ENCODE data around the gene PKD1L1.
"Not testable (repeated sequence)": the region's sequence is repeated elsewhere in the genome, so short reads cannot be mapped to it uniquely, and the experiment has no call there.

The PKD1L1 gene, protein sequence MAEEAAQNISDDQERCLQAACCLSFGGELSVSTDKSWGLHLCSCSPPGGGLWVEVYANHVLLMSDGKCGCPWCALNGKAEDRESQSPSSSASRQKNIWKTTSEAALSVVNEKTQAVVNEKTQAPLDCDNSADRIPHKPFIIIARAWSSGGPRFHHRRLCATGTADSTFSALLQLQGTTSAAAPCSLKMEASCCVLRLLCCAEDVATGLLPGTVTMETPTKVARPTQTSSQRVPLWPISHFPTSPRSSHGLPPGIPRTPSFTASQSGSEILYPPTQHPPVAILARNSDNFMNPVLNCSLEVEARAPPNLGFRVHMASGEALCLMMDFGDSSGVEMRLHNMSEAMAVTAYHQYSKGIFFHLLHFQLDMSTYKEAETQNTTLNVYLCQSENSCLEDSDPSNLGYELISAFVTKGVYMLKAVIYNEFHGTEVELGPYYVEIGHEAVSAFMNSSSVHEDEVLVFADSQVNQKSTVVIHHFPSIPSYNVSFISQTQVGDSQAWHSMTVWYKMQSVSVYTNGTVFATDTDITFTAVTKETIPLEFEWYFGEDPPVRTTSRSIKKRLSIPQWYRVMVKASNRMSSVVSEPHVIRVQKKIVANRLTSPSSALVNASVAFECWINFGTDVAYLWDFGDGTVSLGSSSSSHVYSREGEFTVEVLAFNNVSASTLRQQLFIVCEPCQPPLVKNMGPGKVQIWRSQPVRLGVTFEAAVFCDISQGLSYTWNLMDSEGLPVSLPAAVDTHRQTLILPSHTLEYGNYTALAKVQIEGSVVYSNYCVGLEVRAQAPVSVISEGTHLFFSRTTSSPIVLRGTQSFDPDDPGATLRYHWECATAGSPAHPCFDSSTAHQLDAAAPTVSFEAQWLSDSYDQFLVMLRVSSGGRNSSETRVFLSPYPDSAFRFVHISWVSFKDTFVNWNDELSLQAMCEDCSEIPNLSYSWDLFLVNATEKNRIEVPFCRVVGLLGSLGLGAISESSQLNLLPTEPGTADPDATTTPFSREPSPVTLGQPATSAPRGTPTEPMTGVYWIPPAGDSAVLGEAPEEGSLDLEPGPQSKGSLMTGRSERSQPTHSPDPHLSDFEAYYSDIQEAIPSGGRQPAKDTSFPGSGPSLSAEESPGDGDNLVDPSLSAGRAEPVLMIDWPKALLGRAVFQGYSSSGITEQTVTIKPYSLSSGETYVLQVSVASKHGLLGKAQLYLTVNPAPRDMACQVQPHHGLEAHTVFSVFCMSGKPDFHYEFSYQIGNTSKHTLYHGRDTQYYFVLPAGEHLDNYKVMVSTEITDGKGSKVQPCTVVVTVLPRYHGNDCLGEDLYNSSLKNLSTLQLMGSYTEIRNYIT (N-terminal part only)

DNA sequence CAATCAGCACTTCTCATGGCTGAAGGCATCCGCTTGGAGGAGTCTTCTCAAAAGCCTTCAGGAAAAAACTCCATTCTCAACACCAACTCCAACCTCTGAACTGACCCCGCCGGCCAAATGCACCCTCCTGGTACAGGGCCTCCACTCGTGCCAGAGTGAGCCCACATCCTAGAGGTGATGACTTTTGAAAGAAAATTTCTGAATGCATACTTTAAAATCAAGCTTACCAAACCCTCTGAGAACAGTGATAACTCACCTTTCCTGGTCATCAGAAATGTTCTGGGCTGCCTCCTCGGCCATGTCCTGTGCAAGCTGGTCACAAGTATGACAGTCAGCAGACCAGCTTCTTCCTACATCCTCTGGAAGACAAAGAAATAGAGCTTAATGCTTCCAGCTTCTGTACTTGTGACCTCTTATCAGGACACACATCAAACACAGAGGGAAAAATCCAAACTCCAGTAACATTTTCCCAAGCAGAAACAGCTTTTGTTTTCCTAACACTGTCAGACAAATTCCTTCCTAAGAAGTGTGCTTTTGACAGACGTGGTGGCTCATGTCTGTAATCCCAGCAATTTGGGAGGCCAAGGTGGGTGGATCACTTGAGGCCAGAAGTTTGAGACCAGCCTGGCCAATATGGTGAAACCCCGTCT is at the start of gene PKD1L1:
PKD1L1 (minus strand) TSS at position 326 of the 650 bp plus-strand sequence; CDS start at position 300, 26 bp downstream.
- no peak for DNase-seq

DNA sequence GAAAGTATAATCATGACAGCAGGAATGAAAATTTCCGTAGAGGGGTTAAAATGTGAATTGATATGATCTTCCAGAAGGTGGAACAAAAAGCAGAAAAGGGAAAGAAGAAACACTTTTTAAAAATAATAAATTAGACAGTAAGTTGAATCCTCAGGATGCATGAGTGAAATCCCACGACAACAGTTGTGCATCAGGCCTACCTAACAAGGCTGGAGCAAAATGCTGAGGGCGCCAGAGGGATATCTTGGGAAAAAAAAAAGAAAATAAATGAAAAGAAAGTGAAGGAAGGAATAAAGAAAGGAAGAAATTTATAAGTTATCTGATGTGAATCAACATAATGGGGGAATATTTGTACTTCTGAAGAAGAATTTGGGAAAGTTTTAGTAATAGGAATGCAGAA is 44.2 kb upstream of the PKD1L1 start:
- DNase-seq, result no peak

DNA sequence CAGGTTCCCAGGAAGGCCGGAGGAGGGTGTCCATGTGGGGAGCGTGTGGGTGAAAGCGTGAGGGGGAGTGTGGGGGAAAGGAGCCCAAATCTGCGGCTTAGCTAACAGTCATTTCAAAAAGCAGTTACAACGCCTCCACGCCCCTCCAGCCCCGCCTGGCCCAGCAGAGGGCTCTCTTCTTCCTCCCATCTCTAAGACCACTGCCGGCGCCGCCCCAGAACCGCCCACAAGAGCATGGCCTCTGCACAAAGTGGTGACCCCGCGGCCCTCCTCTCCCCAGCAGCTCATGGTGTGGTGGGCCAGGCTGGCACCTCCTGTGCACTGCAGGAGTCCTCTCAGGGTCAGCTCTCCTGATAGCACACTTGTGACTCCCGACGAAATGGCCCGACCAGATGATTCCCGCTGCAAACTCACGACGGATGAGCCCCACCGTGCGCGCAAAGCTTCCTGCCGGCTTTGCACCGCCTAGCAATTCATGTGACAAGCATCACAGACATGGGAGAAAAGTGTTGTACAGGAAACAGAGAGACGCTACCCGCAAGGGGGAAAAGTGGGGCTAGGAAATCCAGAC is 43.6 kb upstream of the PKD1L1 start:
- no peak for DNase-seq

DNA sequence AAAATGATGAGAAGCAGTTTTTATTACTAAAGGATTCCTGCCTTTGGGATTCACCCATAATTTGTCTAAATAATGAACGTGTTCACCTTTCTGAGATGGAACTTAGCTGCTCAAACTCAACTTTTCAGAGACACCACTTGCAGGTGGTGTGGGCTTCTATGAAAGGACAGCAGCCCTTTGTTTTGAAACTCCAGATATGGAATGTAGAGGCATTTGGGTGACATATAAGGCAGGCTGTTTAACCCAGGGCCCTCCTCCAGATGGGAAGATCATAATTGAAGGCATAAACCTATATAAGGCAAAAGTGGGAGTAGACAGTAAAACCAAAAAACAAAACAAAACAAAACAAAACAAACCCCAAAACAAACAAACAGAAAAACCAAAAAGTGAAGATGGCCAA is 43.0 kb upstream of the PKD1L1 start:
- DNase-seq, result no peak

DNA sequence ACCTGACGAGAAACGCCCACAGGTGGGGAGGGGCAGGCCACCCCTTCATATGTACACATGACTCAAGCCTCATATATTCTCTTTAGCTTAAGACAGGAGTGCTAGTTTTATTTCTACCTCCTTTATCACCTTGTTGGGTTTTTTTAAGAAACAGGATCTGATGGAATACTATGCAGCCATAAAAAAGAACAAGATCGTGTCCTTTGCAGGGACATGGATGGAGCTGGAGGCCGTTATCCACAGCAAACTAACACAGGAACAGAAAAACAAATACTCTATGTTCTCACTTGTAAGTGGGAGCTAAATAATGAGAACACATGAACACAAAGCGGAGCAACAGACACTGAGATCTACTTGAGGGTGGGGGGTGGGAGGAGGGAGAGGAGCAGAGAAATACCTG is 42.3 kb upstream of the PKD1L1 start:
- DNase-seq, result no peak

DNA sequence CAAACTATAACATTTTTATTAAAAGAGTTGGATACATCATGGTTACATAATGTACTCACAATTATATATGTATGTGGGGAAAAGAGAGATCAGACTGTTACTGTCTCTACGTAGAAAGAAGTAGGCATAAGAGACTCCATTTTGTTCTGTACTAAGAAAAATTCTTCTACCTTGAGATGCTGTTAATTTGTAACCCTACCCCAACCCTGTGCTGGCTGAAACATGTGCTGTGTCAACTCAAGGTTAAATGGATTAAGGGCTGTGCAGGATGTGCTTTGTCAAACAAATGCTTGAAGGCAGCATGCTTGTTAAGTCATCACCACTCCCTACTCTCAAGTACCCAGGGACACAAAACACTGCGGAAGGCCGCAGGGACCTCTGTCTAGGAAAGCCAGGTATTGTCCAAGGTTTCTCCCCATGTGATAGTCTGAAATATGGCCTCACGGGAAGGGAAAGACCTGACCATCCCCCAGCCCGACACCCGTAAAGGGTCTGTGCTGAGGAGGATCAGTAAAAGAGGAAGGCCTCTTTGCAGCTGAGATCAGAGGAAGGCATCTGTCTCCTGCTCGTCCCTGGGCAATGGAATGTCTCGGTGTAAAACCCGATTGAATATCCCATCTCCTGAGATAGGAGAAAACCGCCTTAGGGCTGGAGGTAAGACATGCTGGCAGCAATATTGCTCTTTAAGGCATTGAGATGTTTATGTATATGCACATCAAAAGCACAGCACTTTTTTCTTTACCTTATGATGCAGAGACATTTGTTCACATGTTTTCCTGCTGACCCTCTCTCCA is 41.5 kb upstream of the PKD1L1 start:
- DNase-seq, result not testable (repeated sequence)

DNA sequence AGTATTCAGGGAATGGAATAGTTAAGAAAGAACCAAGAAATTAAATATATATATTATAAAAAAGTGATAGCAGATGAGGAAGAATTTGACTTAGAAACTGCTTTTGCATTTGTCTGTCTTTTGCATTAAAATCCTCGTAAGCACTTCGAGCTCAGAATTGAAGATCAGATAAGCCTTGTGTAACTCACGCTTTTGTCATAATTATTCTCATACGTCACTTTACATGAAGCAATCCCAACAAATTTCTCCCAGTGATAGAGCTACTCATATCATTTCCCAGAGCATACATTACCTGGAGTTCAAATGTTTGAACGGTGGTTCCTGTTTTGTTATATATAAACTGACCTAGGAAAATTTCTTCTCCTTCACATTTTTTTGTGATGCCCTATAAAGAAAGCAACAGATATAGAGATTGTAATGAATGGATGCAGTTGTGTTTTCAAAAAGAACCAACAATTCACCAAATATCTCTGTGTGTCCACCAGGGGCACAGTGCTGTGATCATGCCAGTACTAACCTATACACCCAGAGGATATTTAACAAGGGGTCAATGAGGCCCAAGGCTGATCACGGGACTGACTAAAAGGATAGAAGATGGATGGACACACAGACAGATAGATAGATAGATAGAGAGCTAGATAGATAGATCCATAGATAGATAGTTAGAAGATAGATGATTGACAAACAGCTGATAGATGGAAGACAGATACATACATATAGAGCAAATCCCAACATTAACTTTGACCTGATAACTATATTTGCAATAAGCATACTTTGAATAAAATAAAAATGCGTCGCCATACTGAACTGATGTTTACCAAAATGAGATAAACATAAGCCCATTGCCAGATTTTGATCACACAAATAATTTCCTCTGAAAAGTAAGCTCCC is 40.5 kb upstream of the PKD1L1 start:
- no peak for DNase-seq

DNA sequence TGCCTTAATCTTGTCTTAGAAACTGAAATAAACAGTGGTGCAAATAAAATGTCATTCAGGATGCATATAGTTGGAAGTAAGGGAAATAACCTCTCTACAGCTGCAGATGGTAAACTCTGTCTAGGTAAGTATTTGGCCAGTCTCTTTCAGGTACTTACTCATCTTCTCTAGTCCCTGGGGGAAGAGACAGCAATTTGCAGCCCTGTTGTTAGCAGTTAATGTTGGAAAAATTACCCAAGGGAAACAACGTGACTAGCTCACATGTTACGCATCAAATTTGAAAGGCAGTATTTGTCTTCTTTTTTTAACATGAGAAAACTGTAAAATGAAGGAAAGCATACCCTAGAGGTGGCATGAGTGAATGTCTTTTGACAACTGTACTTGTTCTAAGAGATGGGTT is 34.3 kb upstream of the PKD1L1 start:
- DNase-seq, result no peak

DNA sequence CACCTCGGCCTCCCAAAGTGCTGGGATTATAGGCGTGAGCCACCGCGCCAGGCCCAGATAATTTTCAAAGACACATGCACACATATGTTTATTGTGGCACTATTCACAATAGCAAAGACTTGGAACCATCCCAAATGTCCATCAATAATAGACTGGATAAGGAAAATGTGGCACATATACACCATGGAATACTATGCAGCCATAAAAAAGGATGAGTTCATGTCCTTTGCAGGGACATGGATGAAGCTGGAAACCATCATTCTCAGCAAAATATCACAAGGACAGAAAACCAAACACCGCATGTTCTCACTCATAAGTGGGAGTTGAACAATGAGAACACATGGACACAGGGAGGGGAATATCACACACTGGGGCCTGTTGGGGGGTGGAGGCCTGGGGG is 32.4 kb upstream of the PKD1L1 start:
- not testable (repeated sequence) for DNase-seq

DNA sequence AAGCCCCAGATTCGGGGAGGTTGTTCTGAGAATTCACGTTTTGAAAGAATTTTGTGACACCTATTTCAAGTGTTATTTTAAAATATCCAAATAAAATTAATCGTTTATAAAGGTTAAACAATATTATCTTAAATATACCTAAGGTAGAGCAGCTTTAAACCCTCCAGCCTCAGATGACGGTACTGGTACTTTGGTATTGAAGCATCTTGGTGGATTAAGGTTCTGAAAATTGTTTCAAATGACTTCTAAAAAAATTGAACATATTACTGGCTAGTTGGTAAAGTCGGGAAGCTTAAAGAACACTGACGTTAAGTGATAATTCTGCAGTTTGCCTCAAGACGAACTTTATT is 31.5 kb upstream of the PKD1L1 start:
- no peak for DNase-seq

DNA sequence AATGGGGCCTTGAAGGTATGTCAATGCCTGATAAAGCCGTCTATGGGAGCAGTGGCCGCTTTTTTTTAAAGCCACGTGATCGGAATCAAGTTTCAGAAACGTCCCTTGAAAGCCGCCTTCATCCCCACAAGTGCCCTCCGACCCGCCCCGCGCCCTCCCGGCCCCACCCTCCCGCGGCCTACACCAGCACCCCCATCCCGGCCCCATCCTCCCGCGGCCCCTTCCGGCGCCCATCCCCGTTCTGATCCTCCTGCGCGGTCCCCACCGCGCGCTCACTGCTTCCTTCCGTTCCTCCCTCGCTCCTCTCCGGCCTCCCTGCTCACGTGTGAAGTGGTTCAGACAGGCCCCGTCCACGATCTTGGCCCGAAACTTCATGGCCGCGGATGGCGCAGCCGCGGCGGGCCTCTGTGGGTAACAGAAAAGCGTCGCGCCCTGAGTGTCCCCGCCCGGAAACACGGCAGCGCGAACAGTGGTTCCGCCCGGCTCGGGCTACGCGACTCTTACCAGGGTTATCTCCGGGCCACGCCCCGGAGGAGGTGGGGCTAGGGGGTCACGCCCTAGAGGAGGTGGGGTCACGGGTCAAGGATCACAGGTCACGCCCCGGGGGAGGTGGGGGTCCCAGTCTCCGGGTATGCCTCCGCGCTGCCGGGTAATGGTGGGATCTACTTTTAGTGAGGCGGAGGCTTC is 31.0 kb upstream of the PKD1L1 start, which contains the start of gene HUS1:
HUS1 (minus strand) TSS at position 471 of the 687 bp plus-strand sequence; CDS start at position 375, 96 bp downstream.
- peak; percentile 89 for DNase-seq

DNA sequence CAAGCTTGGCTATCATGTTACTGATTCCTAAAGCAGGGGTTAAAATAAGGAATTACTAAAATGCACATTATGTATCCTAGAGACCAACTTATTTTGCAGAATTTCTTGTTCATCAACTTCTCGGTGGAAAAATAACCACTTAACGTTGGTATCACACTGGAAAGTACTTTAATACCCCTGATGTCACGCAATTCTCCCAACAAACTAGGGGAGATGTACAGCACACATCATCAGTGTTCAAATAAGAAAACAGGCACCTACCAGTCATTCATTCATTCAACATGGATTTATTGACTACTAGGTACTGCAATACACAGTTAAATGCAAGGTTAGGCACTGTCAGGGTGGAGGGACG is 30.5 kb upstream of the PKD1L1 start:
- no peak for DNase-seq

DNA sequence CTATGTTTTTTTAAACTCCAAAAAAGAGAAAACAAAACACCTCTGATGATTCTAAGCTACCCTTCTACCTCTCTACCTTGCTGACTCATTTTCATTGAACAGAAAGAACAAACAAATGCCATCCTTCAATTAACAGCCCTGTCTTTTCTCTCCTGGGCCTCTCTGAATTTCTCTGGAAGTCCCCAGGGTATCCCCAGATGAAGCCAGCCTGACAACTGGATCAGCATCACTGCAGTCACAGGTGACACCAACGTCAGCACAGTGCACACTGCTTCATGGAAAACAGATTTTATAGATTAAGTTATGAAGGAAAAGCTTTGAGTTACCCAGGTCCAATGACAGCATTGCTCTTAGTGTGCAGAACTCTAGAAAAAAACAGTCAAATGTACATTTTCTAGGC is 25.5 kb upstream of the PKD1L1 start:
- DNase-seq, result no peak

DNA sequence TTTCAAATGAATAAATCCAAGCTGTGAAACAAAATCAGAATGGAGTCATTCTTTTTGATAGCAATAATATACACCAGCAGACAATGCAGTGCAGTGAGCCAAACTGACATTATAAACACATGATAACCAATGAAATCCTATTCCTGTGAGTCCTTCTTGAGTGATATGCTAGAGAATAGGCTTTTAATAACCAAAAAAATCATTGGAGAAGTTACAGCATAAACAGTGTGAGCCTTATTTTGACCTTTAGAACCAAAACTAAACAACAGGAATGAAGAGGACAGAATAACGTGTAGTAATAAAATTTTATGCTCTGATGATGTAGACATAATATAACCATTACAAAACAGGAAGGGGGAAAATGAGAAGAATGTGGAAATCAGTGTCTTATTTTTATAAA is 22.5 kb upstream of the PKD1L1 start:
- no peak for DNase-seq

DNA sequence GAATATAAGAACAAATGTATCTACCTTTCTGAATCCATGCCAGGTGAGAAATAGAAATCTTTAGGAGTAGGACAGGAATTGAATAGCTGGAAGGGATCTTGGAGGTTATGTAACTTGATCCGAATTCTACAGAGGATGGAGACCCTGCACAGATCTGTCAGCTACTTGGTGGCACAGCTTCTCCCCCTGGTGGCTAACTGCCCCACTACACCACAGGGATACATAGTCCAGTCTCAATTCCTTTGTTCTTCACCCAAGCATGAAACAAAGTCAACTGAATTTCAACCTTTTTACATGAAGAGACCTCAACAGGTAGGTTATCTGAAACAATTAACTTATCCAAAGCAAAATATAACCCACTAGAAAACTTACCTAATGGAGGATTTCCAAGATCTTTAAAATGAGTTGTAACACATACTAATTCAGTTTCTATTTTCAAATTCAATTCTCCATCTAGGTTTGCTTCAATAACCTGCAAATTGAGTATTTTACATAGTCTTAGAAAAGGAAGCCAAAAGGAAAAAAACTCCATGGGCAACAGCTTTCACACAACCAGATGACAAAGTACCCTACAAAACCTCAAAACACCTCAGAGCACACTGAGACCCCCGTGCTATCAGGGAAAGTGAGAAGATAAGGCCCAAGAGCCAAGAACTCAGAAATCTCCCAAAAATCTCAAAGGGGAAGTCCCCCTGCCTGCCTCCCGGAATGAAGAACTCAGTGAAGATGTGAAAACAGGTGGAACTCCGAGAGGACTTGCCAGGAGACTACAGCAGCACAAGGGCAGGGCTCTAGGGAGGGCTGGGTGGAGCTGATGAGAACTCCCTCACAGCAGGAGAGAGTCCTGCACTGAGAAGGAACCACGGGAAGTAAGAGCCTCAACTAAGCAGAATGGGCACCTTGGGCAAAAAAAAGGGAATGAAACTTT is 20.8 kb upstream of the PKD1L1 start:
- DNase-seq, result peak; percentile 71

DNA sequence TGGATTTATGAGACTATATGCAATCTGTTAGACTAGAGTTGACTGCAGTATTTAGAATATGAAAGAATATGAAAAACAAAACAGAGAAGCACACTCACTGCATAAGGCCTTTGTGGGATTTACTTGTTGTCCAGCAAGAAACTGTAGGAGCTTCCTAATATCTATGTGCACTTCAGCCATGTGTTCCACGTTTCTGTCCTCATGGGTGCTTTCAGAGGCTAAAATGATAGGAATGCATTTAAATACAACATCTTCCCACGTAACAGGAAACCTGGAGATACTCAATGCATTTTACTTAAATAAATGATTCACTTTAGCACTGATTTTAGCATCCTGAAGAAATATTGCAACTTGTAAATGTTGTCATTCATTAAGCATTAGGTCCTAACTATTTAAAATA is 19.4 kb upstream of the PKD1L1 start:
- DNase-seq, result no peak

DNA sequence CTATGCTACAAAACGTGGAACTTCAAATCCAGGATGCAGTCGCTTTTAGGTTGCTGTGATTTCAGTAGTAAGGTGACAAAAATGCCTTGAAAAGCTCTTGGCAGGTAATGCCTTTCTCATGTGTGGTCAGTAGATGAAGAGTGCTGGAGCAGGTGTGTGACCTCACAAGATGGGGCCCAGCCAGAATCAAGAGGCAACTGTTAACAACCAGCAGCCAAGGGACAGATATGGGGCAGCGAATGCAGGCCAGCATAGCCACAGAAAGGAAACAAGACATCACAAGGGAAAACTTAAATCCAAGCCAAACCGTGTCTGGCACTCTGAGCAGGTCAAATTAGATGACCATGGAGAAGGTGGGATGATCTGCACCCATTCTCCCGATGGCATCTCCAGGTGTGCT is 18.9 kb upstream of the PKD1L1 start:
- no peak for DNase-seq

DNA sequence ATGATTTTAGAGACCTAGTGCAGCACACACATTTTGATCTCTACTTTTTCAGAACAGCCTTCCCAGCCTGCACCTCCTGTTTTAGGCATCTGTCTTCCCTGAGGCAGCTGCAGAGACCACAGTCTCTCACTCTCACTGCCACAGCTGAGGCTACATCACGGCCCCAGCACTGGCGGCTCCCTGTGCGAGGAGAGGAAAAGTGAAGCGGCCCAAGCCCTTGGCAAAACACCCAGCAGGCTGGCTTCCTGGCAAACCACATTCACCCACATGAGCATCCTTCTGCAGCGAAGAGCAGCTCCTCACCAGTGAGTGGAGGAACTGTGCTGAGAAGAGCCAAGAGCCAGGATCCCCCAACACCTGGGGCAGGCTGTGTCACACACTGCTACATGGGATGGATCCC is 17.2 kb upstream of the PKD1L1 start:
- no peak for DNase-seq

DNA sequence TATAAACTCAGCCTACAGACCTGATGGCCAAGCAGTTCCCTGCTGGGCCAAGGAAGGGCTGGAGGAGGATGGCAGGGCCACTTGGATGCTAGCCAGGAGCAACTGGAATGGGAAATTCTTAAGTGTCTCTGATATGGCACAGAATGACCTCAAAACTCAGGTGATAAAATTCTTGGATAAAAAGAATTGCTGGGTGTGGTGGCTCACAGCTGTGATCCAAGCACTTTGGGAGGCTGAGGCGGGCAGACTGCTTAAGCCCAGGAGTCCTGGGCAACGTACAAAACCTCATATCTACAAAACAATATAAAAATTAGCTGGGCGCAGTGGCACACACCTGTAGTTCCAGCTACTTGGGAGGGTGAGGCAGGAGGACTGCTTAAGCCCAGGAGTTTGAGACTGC is 14.0 kb upstream of the PKD1L1 start:
- DNase-seq, result no peak
